A549 (cell line): ENCODE measurements around the gene LSM14B. TPM values are rescaled to one million over a fixed set of nuclear protein-coding genes. Genes with fewer than 3 reads are reported as not detected.

Experiments used
- ATAC-seq, 2 experiments: fragments of 200-7000 bp in 1 of 2; fragments of >200 bp in 1 of 2; cut with Nextera tagmentation in 1 of 2; cut with Tn5 transposase in 1 of 2; 3 replicates each; pipeline versions ENCODE4 v1.8.0 to v1.9.1; 2018 to 2020; ENCODE audit warnings: mild to moderate bottlenecking in 1 of 2, moderate library complexity in 1 of 2
- CTCF ChIA-PET: fragments of 300-600 bp; sonication (Branson Sonifier 250); formaldehyde crosslinking; extraction: SDS; loops from one replicate; lab custom pipeline; 2021; ENCODE audit warnings: antibody characterized with exemption, inconsistent platforms; lab: Yijun Ruan, JAX
- POLR2A ChIA-PET: fragments of 350-600 bp; formaldehyde crosslinking; extraction: SDS; loops from one replicate; lab custom pipeline; 2021; ENCODE audit warnings: antibody characterized with exemption, inconsistent platforms; lab: Yijun Ruan, JAX
- DNase-seq, 2 experiments: peaks; one replicate each; pipeline versions ENCODE4 v3.0.0 to v3.0.0-alpha.2; 2011 to 2016; ENCODE audit warnings: low read depth in 1 of 2, low spot score in 1 of 2
- FAIRE-seq: peaks from 2 replicates; lab custom pipeline; 2011; peaks lifted over from hg19 to GRCh38; lab: Jason Lieb, UNC
- H3K27ac ChIP-seq, 2 experiments: fragments of >200 bp; sonication (Bioruptor Twin); formaldehyde crosslinking; 3 replicates each; pipeline ENCODE4 v1.5.1; 2016 to 2017
- H3K4me1 ChIP-seq: fragments of >200 bp; sonication (Bioruptor Twin); formaldehyde crosslinking; 3 replicates; pipeline ENCODE4 v1.6.1; 2016
- H3K4me2 ChIP-seq: fragments of >200 bp; sonication (Bioruptor Twin); formaldehyde crosslinking; 3 replicates; pipeline ENCODE4 v1.6.1; 2016
- H3K4me3 ChIP-seq: fragments of >200 bp; sonication (Bioruptor Twin); formaldehyde crosslinking; 3 replicates; pipeline ENCODE4 v1.5.1; 2016
- H3K9me3 ChIP-seq: fragments of >200 bp; sonication (Bioruptor Twin); formaldehyde crosslinking; 3 replicates; pipeline ENCODE4 v1.6.1; 2016
- BHLHE40 ChIP-seq: IDR thresholded peaks from 2 replicates; pipeline ENCODE4 v1.6.1; 2012; ENCODE audit warnings: low read depth, low read length, inconsistent platforms
- CBX2 ChIP-seq: fragments of 200-600 bp; sonication (generic); IDR thresholded peaks from 2 replicates; pipeline ENCODE4 v1.6.1; 2016; ENCODE audit warnings: low read depth, mild to moderate bottlenecking, borderline replicate concordance
- CBX8 ChIP-seq: fragments of 200-600 bp; sonication (generic); IDR thresholded peaks from 2 replicates; pipeline ENCODE4 v1.6.1; 2016
- CEBPB ChIP-seq, 2 experiments: fragments of >200 bp in 1 of 2; sonication (Bioruptor Twin) in 1 of 2; formaldehyde crosslinking in 1 of 2; IDR thresholded peaks; 2 replicates each; pipeline ENCODE4 v1.6.1; 2012 to 2016
- CHD2 ChIP-seq: fragments of 150-350 bp; IDR thresholded peaks from 2 replicates; pipeline ENCODE4 v1.6.1; 2014; ENCODE audit warnings: low read length; ENCODE audit not compliant: partially characterized antibody
- EHMT2 ChIP-seq: fragments of 200-600 bp; sonication (generic); IDR thresholded peaks from 2 replicates; pipeline ENCODE4 v1.6.1; 2016; ENCODE audit warnings: antibody characterized with exemption, low read depth, mild to moderate bottlenecking, moderate library complexity
- FOSB ChIP-seq: fragments of 250-450 bp; sonication (Bioruptor Pico); IDR thresholded peaks from 2 replicates; pipeline ENCODE4 v1.5.0; 2020; ENCODE audit warnings: mild to moderate bottlenecking, moderate library complexity
- FOSL2 ChIP-seq, 2 experiments: fragments of 450-650 bp in 1 of 2; fragments of >200 bp in 1 of 2; sonication (Bioruptor Twin) in 1 of 2; formaldehyde crosslinking; IDR thresholded peaks; 2 replicates each; pipeline versions ENCODE4 v1.5.0 to v1.6.1; 2016 to 2020; ENCODE audit warnings: mild to moderate bottlenecking in 1 of 2, moderate library complexity in 1 of 2
- FOXS1 ChIP-seq: fragments of 250-450 bp; sonication (Bioruptor Pico); IDR thresholded peaks from 2 replicates; pipeline ENCODE4 v1.5.0; 2020; ENCODE audit warnings: mild to moderate bottlenecking, moderate library complexity
- GATA3 ChIP-seq: IDR thresholded peaks from 2 replicates; pipeline ENCODE4 v1.6.1; 2012; ENCODE audit warnings: borderline replicate concordance
- HOXB13 ChIP-seq: fragments of 250-450 bp; sonication (Bioruptor Pico); IDR thresholded peaks from 2 replicates; pipeline ENCODE4 v1.5.0; 2020; ENCODE audit warnings: low read depth, mild to moderate bottlenecking, moderate library complexity
- KDM5A ChIP-seq: fragments of 200-600 bp; sonication (generic); IDR thresholded peaks from 2 replicates; pipeline ENCODE4 v1.6.1; 2016; ENCODE audit warnings: antibody characterized with exemption, mild to moderate bottlenecking
- MAZ ChIP-seq: fragments of 150-350 bp; IDR thresholded peaks from 2 replicates; pipeline ENCODE4 v1.6.1; 2014; ENCODE audit warnings: antibody characterized with exemption, low read depth, low read length, borderline replicate concordance
- PHF8 ChIP-seq: fragments of 200-600 bp; sonication (generic); IDR thresholded peaks from 2 replicates; pipeline ENCODE4 v1.6.1; 2016; ENCODE audit warnings: low read depth, mild to moderate bottlenecking, antibody characterized with exemption, moderate library complexity, borderline replicate concordance
- POLR2A ChIP-seq: IDR thresholded peaks from 2 replicates; pipeline ENCODE4 v1.6.1; 2012; ENCODE audit warnings: mild to moderate bottlenecking, low read length
- RCOR1 ChIP-seq: fragments of 150-350 bp; IDR thresholded peaks from 2 replicates; pipeline ENCODE4 v1.6.1; 2014; ENCODE audit warnings: antibody characterized with exemption, low read length, low read depth
- SMC3 ChIP-seq: fragments of >200 bp; sonication (Bioruptor Twin); formaldehyde crosslinking; IDR thresholded peaks from 3 replicates; pipeline ENCODE4 v1.6.1; 2018; ENCODE audit warnings: inconsistent platforms
- TP53 ChIP-seq: fragments of 250-450 bp; sonication (Bioruptor Pico); IDR thresholded peaks from 2 replicates; pipeline ENCODE4 v1.5.0; 2021; ENCODE audit warnings: mild to moderate bottlenecking, moderate library complexity
- ZFP36 ChIP-seq: fragments of 450-650 bp; IDR thresholded peaks from 2 replicates; pipeline ENCODE4 v1.6.1; 2014; ENCODE audit warnings: borderline replicate concordance; ENCODE audit not compliant: partially characterized antibody
- ZNF302 ChIP-seq: fragments of 250-450 bp; sonication (Bioruptor Pico); IDR thresholded peaks from 2 replicates; pipeline ENCODE4 v1.9.0; 2021; ENCODE audit warnings: inconsistent platforms, mild to moderate bottlenecking, moderate library complexity
- WGBS: methylation state at CpG from one replicate; pipeline ENCODE4 v1.1.6; 2017; ENCODE audit errors: missing lambda C conversion rate; 5-methylcytosine and 5-hydroxymethylcytosine counted together
- polyA plus RNA-seq, 4 experiments: library from polyadenylated mRNA; depleted of rRNA in 3 of 4; stranded (reverse); fragments of >200 nt; fragmentation: RNase III in 1 of 4; extraction: RNeasy Plus Mini Kit Qiagen cat#74134 plus additional on column Dnase treatment in 1 of 4; gene quantifications; 2 replicates in 3 of 4; 3 replicates in 1 of 4; pipeline ENCODE4 v1.2.3, GENCODE V29; 2011 to 2017
- TF ChIP-seq, protein P1 (sequence below): fragments of >200 bp; sonication (Bioruptor Twin); formaldehyde crosslinking; IDR thresholded peaks from 3 replicates; pipeline ENCODE4 v1.5.1; 2016

Gene LSM14B
- polyA plus RNA-seq, 2 of the 4 experiments (the other 2 are of a cell fraction): 22.7 to 28.1 TPM

DNA sequence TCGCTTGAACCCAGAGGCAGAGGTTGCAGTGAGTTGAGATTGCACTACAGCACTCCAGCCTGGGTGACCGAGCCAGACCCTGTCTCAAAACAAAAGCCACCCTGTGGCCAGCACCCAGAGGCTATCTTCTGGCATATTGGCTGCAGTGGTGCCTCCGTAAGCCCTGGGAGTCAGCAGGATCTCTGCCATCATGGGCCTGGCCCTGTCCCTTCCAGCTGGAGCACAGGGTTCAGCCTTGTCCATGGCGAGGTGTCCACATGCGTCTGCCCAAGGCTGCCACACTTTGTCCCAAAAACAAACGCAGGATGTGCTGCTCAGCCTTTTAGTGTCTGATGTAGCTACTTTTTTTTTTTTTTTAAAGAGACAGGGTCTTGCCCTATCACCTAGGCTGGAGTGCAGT, 45.2 kb downstream of the LSM14B start (continued):
- TF ChIP-seq CBX2 (no peak), FOXS1 (CRISPR knock-in tag) (no peak), SMC3 (no peak), TP53 (CRISPR knock-in tag) (no peak), EHMT2 (no peak), CBX8 (no peak), KDM5A (no peak)

DNA sequence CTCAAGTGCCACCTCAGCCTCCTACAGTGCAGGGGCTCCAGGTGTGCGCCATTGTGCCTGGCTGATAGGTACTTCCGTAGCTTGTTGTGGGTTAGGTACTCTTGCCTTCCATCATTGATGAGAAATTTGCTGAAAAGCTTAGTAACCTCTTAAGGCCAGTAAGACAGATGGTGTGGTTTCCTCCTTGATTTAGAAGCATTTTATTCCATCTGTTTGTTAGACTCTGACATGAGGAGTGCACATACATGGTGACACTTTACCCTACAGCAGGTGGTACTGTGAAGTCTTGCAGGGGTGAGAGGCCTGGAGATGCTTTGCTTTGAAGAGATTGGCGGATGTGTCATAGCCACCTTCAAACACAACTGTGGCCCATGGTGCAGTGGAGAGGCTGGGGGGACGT, 45.8 kb downstream of the LSM14B start:
- Histone ChIP-seq H3K4me3 (no peak overlapping the region), H3K27ac (no peak overlapping the region), H3K9me3 (no peaks in the 10 kb centered on the region), H3K4me2 (no peak overlapping the region), H3K4me1 (no peaks in the 10 kb centered on the region)
- TF ChIP-seq CEBPB (IDR thresholded peaks at IDR 0.05) (no peak), HOXB13 (CRISPR knock-in tag) (no peak), CHD2 (no peak), RCOR1 (no peak), EHMT2 (no peak), PHF8 (no peak), FOSB (CRISPR knock-in tag) (no peak), FOSL2 (IDR thresholded peaks at IDR 0.05) (no peak), FOSL2 (CRISPR knock-in tag; IDR thresholded peaks at IDR 0.05) (no peak)
- FAIRE-seq (no peak), DNase-seq (no peak), ATAC-seq (no peak)
- 80% methylated on average over 4 of the region's 4 CpGs for WGBS
- ChIA-PET POLR2A (no interaction called here), CTCF (interaction anchor here (0.6 to 1.2 kb wide), 4 partner anchors 12 to 159 kb away, joined by 3 to 4 read pairs (median 4); no protein-coding TSS in a partner anchor)

DNA sequence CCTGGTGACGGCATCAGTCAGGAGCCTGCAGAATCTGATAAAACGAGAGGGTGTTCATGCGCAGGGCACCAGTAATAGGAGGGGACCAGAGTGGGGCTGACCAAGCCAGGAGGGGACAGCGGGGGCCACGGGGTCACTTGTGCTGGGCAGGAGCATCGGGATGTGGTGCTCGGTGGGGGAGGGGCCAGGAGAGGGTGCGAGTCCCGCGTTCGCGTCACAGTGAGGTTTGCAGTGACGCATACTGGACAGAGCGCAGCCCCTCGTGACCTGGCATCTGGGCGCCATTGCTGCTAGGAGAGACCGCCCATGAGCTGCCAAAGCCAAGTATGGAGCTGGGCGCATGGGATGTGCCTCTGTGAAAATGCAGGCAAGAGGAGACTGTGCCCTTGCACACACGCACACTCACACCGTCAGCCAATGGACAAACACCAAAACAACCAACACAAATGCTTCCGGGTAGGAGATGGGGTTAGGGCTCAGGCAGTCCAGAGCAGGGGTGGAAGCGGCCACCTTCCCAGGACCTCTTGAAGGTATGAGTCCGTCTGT, 46.7 kb downstream of the LSM14B start:
- POLR2A ChIA-PET: no interaction called here
- TF ChIP-seq KDM5A: no peak
- TF ChIP-seq, all 56 proteins: peak for 0
- Histone ChIP-seq H3K4me2 (no peak overlapping the region), H3K4me1 (no peaks in the 10 kb centered on the region), H3K9me3 (no peaks in the 10 kb centered on the region), H3K4me3 (no peak overlapping the region), H3K27ac (no peak overlapping the region)
- FAIRE-seq (no peak), DNase-seq (no peak), ATAC-seq (no peak)
- CTCF ChIA-PET: interaction anchor here (1.2 kb wide), 1 partner anchor 159 kb away, joined by 4 read pairs; no protein-coding TSS in a partner anchor
- 96% methylated on average over 23 of the region's 23 CpGs for WGBS

DNA sequence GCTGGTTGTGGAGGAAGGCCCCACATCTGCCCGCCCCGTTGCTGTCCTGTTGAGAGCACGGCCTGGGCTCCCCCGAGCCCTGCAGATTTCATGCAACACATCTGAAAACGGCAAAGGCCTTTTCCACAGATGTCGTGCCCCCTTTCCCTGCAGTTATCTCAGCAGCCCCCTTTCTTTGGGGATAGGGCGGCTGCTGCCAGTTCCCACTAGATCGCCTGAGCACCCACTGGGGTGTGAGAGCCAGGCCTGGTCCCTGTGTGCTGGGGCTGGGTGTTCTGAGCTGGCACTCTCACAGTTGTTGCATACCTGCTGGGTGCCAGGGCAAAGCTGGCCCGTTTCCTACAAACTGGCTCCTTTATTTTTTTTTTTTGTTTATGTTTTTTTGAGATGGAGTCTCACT, 48.3 kb downstream of the LSM14B start:
- ChIA-PET POLR2A (no interaction called here), CTCF (interaction anchor here (0.7 to 1.3 kb wide), 4 partner anchors 9 to 166 kb away, joined by 3 to 4 read pairs (median 3); no protein-coding TSS in a partner anchor)
- 91% methylated on average over 9 of the region's 9 CpGs for WGBS
- Histone ChIP-seq H3K4me2 (no peak overlapping the region), H3K27ac (no peak overlapping the region), H3K4me3 (no peak overlapping the region), H3K9me3 (no peaks in the 10 kb centered on the region), H3K4me1 (no peaks in the 10 kb centered on the region)
- no peak for FAIRE-seq
- no peak for DNase-seq
- ATAC-seq: no peak
- no peak for TF ChIP-seq ZFP36
- no peak for TF ChIP-seq KDM5A
- no peak for TF ChIP-seq ZNF302 (CRISPR knock-in tag)
- TF ChIP-seq MAZ: no peak
- TF ChIP-seq POLR2A: no peak
- TF ChIP-seq GATA3: no peak
- TF ChIP-seq, protein P1, sequence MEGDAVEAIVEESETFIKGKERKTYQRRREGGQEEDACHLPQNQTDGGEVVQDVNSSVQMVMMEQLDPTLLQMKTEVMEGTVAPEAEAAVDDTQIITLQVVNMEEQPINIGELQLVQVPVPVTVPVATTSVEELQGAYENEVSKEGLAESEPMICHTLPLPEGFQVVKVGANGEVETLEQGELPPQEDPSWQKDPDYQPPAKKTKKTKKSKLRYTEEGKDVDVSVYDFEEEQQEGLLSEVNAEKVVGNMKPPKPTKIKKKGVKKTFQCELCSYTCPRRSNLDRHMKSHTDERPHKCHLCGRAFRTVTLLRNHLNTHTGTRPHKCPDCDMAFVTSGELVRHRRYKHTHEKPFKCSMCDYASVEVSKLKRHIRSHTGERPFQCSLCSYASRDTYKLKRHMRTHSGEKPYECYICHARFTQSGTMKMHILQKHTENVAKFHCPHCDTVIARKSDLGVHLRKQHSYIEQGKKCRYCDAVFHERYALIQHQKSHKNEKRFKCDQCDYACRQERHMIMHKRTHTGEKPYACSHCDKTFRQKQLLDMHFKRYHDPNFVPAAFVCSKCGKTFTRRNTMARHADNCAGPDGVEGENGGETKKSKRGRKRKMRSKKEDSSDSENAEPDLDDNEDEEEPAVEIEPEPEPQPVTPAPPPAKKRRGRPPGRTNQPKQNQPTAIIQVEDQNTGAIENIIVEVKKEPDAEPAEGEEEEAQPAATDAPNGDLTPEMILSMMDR: no peak
- TF ChIP-seq RCOR1: no peak
- TF ChIP-seq BHLHE40: no peak
